IMR-90 (cell line): ENCODE data around the gene CDHR3. TPM values are rescaled to one million over a fixed set of nuclear protein-coding genes. Genes with fewer than 3 reads are reported as not detected.

Source experiments
- CHD1 ChIP-seq: IDR thresholded peaks from 2 replicates; pipeline ENCODE4 v1.6.1; 2012; ENCODE audit warnings: low read depth, low read length, improper control_type of control experiment
- CTCF ChIP-seq: conservative IDR thresholded peaks from 2 replicates; pipeline ENCODE4 v1.5.1; 2012; ENCODE audit warnings: mild to moderate bottlenecking, low read depth, low read length, improper control_type of control experiment
- FOS ChIP-seq: fragments of 150-350 bp; IDR thresholded peaks from 2 replicates; pipeline ENCODE4 v1.6.1; 2016; ENCODE audit warnings: low read depth, low read length
- RAD21 ChIP-seq: IDR thresholded peaks from 2 replicates; pipeline ENCODE4 v1.6.1; 2012; ENCODE audit warnings: low read length, improper control_type of control experiment
- polyA plus RNA-seq, 3 experiments: library from polyadenylated mRNA; depleted of rRNA; stranded (reverse); fragments of >200 nt; gene quantifications; 2 replicates each; pipeline ENCODE4 v1.2.3, GENCODE V29; 2012; ENCODE audit warnings: low replicate concordance in 1 of 3
- total RNA-seq: library from RNA; depleted of rRNA; stranded (reverse); fragments of >200 nt; gene quantifications from 2 replicates; pipeline ENCODE4 v1.2.3, GENCODE V29; 2012

Gene CDHR3
- total and polyA plus RNA-seq, 2 of the 4 experiments (the other 2 are of a cell fraction): 0.96 to 1.6 TPM

GRCh38 chr7:106041140-106041717 is 78.2 kb downstream of the CDHR3 start (continued):
- TF ChIP-seq CTCF: peak; percentile 53
- TF ChIP-seq RAD21: peak; percentile 30; the same call in 1 of the 2 replicates
- TF ChIP-seq CHD1: no peak
- TF ChIP-seq FOS: no peak
